Uterus (tissue), 4 donors: ENCODE data around the gene RCN2. TPM values are rescaled to one million over a fixed set of nuclear protein-coding genes. Genes with fewer than 3 reads are reported as not detected.

Source experiments
- small RNA-seq: library from RNA; depleted of rRNA; stranded (forward); fragments of <200 nt; gene quantifications from one replicate; pipeline ENCODE3, GENCODE V24; 2016
- total RNA-seq, 4 donors: library from RNA; depleted of rRNA in 3 of 4; stranded (reverse); fragments of >200 nt in 3 of 4; gene quantifications; one replicate each; pipeline versions ENCODE4 v1.1.0 to v1.2.4, GENCODE V29; 2014 to 2023
- donor health status: DM: yes; HTN: yes; CAD: no.

Gene RCN2
- total RNA-seq, 4 donors from 2014 or later, result 26.1 to 108 (median 46.7) TPM

Small RNAs within 50 kb of the gene (small RNA-seq; reads per million reads assigned to genes)
- gene RN7SL278P, result not detected

Other genes with a start within 250 kb of the RCN2 start
- gene SCAPER, start 26.4 kb upstream of the RCN2 start, total RNA-seq, result 10 to 100 TPM; 10.6 to 74.2 (median 32.9) TPM
- gene PSTPIP1, start 63.4 kb downstream of the RCN2 start, total RNA-seq, result 1 to 10 TPM in 3 of 4 donors, not detected in 1; 1.3 to 10.0 (median 4.7) TPM
- 100 to 1,000 TPM in 2 of 4 donors, 10 to 100 TPM in 2; 62.0 to 446 (median 114) TPM for gene TSPAN3, start 139.4 kb downstream of the RCN2 start, total RNA-seq